Measurements from ENCODE around the gene PLXNA3.
"Not testable (repeated sequence)": the region's sequence is repeated elsewhere in the genome, so short reads cannot be mapped to it uniquely, and the experiment has no call there.

PLXNA3 gene

DNA sequence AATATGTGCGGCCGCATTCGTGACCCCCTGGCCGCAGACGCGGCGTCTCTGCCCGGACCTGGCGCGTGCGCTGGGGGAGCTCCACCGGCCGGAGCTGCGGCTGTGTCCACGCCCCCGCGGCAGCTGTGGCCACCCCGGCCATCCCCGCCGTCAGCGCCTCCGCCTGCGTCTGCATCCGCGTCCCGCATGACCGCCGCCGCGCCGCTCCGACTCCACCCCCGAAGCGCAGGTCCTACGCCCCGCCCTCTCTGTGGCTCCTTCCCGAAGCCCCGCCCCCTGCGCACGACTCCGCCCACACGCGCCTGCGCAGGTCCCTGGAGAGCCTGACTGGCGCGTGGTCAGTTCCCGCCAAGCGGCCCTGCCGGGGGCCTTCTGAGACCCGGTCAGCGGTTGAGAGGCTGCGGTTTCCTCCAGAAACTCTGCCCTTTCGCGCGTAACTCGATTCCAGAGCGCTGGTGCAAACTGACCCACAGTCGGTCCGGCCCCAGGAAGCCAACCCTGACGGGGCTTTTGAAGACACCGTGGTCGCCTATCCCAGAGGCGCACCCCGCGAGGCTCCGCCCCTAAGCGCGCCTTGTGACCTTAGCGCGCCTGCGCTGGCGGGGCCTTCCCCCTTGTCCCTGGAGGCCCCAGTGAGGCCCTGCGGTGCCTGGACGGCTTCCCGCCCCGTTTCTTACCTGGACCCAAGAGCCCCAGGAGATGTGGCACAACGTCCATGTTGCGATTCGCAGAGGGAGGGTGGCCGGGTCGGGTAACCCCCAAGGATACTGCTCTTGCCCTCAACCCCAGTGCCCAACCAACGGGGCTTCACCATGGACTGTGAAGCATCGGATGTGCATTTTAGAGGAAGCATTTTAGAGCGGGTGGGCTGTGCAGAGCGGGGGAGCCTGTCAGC is 20.9 kb downstream of the PLXNA3 start, which contains the start of gene LAGE3:
Gene LAGE3, minus strand, starts transcription at position 554 of the 895 bp plus-strand sequence. Its CDS starts 366 bp downstream, at position 188.
- peak; percentile 84 for DNase-seq (ENCODE audit: low read depth, low spot score)

DNA sequence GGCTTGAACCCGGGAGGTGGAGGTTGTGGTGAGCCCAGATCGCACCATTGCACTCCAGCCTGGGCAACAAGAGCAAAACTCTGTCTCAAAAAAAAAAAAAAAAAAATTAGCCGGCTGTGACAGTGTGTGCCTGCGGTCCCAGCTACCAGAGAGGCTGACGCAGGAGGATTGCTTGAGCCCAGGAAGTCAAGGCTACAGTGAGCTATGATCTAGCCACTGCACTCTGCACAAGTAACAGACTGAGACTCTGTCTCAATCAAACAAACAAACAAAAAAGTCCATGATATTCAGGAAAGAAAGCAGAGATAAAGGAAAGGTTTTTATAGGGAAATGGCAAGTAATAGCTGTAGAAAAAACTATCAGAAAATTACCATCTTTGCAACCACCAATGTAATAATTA is 23.1 kb downstream of the PLXNA3 start:
- DNase-seq (ENCODE audit: low read depth, low spot score): no peak

- DNase-seq (ENCODE audit: low read depth, low spot score): no peak
Observed at GRCh38 chrX:154481911-154482601, 24.0 kb downstream of the PLXNA3 start.

- DNase-seq (ENCODE audit: low read depth, low spot score): no peak
Observed at GRCh38 chrX:154482786-154483185, 24.7 kb downstream of the PLXNA3 start.

- DNase-seq (ENCODE audit: low read depth, low spot score): no peak
Observed at GRCh38 chrX:154483325-154483724, 25.2 kb downstream of the PLXNA3 start.

GRCh38 chrX:154484255-154485149 is 26.4 kb downstream of the PLXNA3 start:
- no peak for DNase-seq (ENCODE audit: low read depth, low spot score)

GRCh38 chrX:154485150-154486051 is 27.3 kb downstream of the PLXNA3 start:
- no peak for DNase-seq (ENCODE audit: low read depth, low spot score)

- DNase-seq (ENCODE audit: low read depth, low spot score): no peak
Observed at GRCh38 chrX:154486052-154486395, 27.9 kb downstream of the PLXNA3 start.

DNA sequence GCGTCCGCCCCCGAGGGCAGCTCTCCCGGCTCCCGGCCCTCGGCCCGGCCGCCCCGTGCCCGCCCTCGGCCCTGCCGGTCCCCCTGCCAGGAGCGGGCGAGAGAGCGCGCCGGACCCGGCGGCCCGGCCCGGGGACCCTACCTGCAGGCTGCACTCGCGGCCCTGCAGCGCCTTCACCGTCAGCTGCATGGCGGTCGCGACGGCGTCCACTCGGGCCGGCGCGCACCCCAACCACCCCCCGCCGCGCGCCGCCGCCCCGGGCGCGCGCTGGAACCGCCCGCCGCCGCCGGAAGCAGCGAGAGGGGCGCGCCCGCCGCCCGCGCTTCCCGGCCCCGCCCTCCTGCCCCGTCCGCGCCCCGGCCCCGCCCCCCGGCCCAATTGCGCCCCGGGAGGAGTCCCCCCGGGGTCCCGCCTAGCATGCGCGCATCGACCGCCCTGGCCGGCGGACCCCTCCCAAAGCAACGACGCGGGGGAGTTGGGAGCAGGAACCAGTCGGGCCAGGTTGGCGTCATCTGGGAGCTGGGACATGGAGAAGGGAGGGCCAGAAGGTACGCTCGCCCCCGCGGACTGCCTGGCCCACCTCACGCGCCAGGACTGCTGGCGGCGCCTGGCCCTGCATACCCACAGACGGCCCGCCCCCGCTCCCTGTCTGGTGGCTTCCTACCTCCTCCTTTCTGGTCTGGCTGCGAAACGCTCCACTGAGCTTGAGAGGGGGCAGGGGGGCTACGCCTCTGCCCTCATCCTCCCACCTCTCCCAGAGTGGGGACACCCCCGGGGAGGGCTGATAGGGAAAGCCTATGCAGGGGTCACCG is 28.5 kb downstream of the PLXNA3 start, which contains the start of gene UBL4A:
Gene UBL4A, minus strand, starts transcription at position 220 of the 812 bp plus-strand sequence. Its CDS starts 31 bp downstream, at position 189.
- DNase-seq (ENCODE audit: low read depth, low spot score): no peak

DNA sequence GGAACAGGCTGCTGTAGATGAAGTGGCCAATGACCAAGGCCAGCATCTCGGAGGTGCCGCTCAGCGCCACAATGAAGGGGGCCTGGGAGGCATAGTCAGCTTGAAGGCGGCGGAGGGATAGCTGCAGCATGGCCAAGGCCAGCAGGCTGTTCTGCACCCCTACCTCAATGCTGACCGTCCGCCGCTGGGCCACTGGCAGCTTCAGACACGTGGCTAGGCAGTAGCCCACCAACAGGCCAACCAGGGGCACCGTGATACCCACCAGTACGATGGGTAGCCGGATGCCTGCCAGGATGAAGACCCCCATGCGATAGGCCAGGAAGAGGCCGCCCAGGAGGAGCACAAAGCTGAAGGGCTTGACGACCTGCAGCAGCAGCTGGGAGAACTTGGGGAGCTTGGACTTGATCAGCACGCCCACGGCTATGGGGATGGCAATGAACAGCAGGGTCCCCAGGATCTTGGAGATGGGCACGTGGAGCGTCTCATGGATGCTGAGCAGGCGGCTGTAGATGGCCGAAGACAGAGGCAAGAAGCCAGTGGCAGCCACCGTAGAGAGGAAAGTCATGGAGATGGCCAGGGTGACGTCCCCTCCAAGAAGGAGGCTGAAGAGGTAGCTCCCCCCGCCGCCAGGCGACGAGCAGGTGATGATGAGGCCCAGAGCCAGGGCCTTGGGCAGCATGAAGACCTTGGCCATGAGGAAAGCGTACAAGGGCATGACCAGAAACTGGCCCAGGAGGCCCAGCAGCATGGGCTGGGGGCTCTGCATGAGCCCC is 29.6 kb downstream of the PLXNA3 start:
- DNase-seq (ENCODE audit: low read depth, low spot score): no peak

DNA sequence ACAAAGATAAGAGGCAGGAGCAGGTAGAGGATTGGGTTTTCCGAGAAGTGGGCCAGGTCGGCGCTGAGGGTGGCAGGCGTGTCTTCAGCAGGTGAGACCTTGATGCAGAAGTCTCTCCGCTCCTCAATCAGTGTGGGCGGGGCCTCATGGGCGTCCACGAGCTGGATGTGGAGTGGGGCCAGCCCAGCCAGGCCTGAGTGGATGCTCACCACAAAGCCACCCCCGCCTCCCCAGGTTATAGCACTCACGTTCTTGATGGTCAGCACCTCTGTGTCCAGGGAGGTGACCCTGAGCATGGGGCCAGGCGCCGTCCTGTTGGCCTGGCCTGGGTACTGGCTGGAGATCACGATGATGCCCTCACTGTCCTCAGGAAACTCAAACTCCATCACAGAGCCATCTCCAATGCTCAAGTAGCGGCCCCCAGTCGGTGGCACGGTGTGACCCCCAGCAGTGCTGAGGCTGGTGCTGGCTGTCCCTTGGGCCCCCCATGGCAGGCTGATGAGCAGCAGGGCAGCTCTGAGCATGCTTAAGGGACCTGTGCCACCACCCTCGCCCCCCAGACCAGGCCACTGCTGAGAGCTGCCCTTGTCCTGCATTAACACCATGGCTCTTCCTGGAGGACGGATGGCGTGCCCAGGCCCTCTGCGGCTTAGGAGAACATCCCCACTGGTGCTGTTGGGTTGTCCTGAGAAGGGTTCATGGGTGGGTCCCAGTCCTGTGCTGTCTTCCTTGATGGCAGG is 30.4 kb downstream of the PLXNA3 start:
- no peak for DNase-seq (ENCODE audit: low read depth, low spot score)

- no peak for DNase-seq (ENCODE audit: low read depth, low spot score)
Observed at GRCh38 chrX:154489182-154489581, 31.1 kb downstream of the PLXNA3 start.

DNA sequence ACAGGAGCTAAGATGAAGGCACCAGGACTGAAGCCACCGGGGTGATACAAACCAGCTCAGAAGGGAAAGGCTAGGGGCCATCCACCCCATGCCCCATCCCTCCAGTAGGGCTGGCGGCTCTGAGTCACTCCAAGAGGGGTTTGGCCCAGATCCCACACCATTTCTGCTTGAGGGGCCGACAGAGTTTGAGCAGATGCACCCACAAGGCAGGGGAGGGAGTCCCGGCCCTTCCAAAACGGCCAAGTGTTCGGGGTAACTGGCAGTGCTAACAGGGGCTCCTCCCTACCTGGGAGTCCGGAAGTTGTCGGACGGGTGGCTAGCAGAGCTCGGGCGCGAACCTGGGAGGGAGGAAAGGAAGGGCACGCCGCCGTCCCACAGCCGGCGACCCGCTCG is 31.9 kb downstream of the PLXNA3 start:
- DNase-seq (ENCODE audit: low read depth, low spot score): no peak

DNA sequence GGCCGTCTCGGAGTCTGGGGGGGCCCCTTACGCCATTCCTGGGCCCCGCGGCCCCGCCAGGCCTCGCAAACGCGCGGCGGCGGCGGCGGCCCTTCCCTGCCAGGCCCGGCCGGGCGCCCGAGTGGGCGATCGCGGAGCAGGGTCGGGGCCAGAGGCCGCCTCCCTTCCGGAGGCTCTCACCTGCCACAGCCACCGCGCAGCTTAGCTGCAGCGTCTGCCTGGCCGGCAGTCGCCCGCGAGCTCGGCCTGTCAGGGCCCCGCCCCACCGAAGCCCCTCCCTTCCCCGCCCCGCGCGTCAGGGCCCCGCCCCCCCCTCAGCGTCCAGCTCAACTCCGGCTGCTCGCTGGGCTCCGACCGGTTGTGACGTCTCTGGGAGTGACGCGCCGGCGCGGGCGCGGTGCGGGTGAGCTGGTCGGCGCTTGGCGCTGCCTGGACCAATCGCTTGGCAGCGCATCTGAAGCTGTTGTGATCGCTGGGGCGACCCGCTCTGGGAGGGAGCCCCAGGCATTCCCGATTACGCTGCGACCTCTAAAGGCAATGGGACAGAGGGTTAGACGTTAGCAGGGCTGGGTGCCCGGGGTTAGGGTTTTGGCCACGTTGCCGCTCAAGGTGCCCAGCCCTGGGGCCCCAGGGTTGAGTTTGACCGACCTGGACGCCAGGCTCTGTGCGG is 32.5 kb downstream of the PLXNA3 start, which contains the start of gene SLC10A3:
Gene SLC10A3, minus strand, starts transcription at position 216 of the 670 bp plus-strand sequence. CDS start 1,689 bp downstream, outside the sequence.
- peak; percentile 68 for DNase-seq (ENCODE audit: low read depth, low spot score)

- no peak for DNase-seq (ENCODE audit: low read depth, low spot score)
Observed at GRCh38 chrX:154494715-154495114, 36.6 kb downstream of the PLXNA3 start.

DNA sequence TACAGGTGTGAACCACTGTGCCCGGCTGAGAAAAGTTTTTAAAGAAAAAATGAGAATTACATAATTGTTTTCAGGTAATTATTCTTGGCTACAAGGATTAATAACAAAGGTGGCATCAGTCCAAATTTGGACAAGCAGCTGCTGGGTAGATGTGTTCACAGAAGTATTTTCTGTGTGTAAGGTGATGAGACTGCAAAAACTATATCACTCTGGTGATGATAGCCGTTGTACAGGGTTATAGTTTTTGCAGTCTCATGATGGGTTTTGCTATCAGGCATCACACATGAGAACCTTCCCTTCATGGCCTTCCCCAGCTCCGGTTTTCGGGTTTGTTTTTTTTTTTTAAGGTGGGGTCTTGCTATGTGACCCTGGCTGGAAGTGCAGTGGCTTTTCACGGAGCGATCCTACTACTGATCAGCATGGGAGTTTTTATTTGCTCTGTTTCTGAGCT is 37.4 kb downstream of the PLXNA3 start:
- DNase-seq (ENCODE audit: low read depth, low spot score): no peak

DNA sequence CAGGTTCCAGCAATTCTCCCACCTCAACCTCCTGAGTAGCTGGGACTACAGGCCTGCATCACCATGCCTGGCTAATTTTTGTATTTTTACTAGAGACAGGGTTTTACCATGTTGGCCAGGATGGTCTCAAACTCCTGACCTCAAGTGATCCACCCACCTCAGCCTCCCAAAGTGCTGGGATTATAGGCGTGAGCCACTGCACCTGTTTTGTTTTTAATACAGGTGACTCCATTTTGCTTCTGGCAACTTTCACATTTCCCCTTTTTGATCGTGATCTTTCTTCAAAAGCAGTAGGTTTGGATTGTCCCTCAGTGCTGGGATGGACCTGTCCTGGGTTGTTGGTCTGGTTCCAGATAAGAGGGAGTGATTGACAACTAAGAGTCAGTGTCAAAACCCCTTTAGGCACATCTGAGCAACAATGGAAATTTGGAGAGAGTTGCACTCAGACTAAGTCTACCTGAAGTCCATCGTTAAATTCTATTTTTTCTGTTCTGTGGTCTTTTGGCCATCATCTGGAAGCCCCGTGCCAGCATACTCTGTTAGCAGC is 38.6 kb downstream of the PLXNA3 start:
- not testable (repeated sequence) for DNase-seq (ENCODE audit: low read depth, low spot score)

Measured in activated naive CD8-positive, alpha-beta T cell treated with anti-CD3 and anti-CD28 coated beads, Interleukin-2, amount 50 U/mL, for 16 hours (primary cell).